ENCODE measurements around the gene DAGLA.

DAGLA gene

DNA sequence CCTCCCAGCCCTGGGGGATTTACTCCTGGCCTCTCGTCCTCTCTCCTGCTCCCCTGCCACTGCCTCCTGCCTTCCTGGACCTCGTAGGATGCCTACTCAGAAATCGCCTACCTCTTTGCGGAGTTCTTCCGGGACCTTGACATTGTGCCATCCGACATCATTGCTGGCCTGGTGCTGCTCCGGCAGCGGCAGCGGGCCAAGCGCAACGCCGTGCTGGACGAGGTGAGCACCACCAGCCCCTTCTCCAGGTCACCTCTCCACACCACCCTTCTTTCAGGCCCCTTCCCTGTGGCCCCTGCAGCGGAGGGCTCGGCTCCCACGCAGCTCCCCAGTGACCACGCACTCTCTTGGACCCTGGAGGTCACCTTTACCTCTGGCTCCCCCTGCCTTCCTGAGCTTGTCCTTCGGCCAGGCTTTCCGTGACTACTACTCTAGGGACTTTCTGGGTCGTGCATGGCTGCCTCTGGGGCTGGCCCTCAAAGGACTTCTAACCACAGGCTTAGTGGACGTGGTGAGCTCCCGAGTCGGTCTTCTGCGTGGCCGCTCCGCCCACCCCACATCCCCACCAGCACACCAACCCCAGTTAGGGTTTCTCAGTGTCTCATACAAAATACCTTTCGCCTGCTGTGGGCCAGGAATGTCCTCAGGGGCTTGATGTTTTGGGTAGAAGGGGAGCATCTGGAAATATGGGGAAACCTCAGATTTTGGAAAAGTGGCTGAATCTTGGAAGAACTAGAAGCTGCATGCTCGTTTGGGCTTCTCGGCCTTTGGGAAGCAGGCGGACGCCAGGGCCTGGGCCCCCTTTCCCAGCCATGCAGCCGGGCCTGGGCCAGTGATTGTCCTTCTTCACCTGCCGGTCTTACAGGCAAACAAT is 48.1 kb downstream of the DAGLA start:
- no peaks in the 10 kb centered on the region for H3K9me3 ChIP-seq (ENCODE audit: low read depth, low read length)
- no peak overlapping the region for H3K27ac ChIP-seq
- TF ChIP-seq EZH2 (IDR thresholded peaks at IDR 0.05), result no peak
- no peak for TF ChIP-seq POLR2AphosphoS5 (IDR thresholded peaks at IDR 0.05; ENCODE audit: borderline replicate concordance, low read depth, low read length)
- no peak for TF ChIP-seq FOXP2 (optimal IDR thresholded peaks at IDR 0.05; ENCODE audit: control extremely low read depth, extremely low read length, insufficient read depth)
- H3K4me3 ChIP-seq, result no peak overlapping the region
- H3K9ac ChIP-seq (ENCODE audit: insufficient read length), result no peak overlapping the region
- no peak for DNase-seq (ENCODE audit: low read depth, low spot score)
- H3K36me3 ChIP-seq (ENCODE audit: insufficient read depth, low read length), result peaks cover 16% of the 10 kb centered on the region; the same call in 1 of the 2 replicates

- H3K27ac ChIP-seq, result no peak overlapping the region
- DNase-seq (ENCODE audit: low read depth, low spot score), result no peak
Measured at GRCh38 chr11:61728940-61729219, 48.7 kb downstream of the DAGLA start.

GRCh38 chr11:61730240-61730994 is 50.2 kb downstream of the DAGLA start:
- no peak overlapping the region for H3K27ac ChIP-seq
- H3K36me3 ChIP-seq (ENCODE audit: insufficient read depth, low read length), result peaks cover 8% of the 10 kb centered on the region; the same call in 1 of the 2 replicates
- H3K9me3 ChIP-seq (ENCODE audit: low read depth, low read length), result no peaks in the 10 kb centered on the region
- DNase-seq (ENCODE audit: low read depth, low spot score), result no peak
- TF ChIP-seq POLR2AphosphoS5 (IDR thresholded peaks at IDR 0.05; ENCODE audit: borderline replicate concordance, low read depth, low read length) (no peak), FOXP2 (optimal IDR thresholded peaks at IDR 0.05; ENCODE audit: control extremely low read depth, extremely low read length, insufficient read depth) (no peak), EZH2 (IDR thresholded peaks at IDR 0.05) (no peak)
- H3K9ac ChIP-seq (ENCODE audit: insufficient read length), result no peak overlapping the region
- no peak overlapping the region for H3K4me3 ChIP-seq

More at GRCh38 chr11:61728940-61729219, 48.7 kb downstream of the DAGLA start:
- Histone ChIP-seq H3K36me3 (ENCODE audit: insufficient read depth, low read length) (peaks cover 11% of the 10 kb centered on the region; the same call in 1 of the 2 replicates), H3K9ac (ENCODE audit: insufficient read length) (no peak overlapping the region), H3K9me3 (ENCODE audit: low read depth, low read length) (no peaks in the 10 kb centered on the region), H3K4me3 (no peak overlapping the region)
- TF ChIP-seq POLR2AphosphoS5 (IDR thresholded peaks at IDR 0.05; ENCODE audit: borderline replicate concordance, low read depth, low read length) (no peak), FOXP2 (optimal IDR thresholded peaks at IDR 0.05; ENCODE audit: control extremely low read depth, extremely low read length, insufficient read depth) (no peak), EZH2 (IDR thresholded peaks at IDR 0.05) (no peak)

GRCh38 chr11:61731211-61731951 is 51.2 kb downstream of the DAGLA start:
- peaks cover 6% of the 10 kb centered on the region; the same call in 1 of the 2 replicates for H3K36me3 ChIP-seq (ENCODE audit: insufficient read depth, low read length)
- no peak overlapping the region for H3K4me3 ChIP-seq
- DNase-seq (ENCODE audit: low read depth, low spot score), result no peak
- H3K27ac ChIP-seq, result no peak overlapping the region
- H3K9me3 ChIP-seq (ENCODE audit: low read depth, low read length), result no peaks in the 10 kb centered on the region
- no peak overlapping the region for H3K9ac ChIP-seq (ENCODE audit: insufficient read length)
- no peak for TF ChIP-seq EZH2 (IDR thresholded peaks at IDR 0.05)
- no peak for TF ChIP-seq FOXP2 (optimal IDR thresholded peaks at IDR 0.05; ENCODE audit: control extremely low read depth, extremely low read length, insufficient read depth)
- TF ChIP-seq POLR2AphosphoS5 (IDR thresholded peaks at IDR 0.05; ENCODE audit: borderline replicate concordance, low read depth, low read length), result no peak

DNA sequence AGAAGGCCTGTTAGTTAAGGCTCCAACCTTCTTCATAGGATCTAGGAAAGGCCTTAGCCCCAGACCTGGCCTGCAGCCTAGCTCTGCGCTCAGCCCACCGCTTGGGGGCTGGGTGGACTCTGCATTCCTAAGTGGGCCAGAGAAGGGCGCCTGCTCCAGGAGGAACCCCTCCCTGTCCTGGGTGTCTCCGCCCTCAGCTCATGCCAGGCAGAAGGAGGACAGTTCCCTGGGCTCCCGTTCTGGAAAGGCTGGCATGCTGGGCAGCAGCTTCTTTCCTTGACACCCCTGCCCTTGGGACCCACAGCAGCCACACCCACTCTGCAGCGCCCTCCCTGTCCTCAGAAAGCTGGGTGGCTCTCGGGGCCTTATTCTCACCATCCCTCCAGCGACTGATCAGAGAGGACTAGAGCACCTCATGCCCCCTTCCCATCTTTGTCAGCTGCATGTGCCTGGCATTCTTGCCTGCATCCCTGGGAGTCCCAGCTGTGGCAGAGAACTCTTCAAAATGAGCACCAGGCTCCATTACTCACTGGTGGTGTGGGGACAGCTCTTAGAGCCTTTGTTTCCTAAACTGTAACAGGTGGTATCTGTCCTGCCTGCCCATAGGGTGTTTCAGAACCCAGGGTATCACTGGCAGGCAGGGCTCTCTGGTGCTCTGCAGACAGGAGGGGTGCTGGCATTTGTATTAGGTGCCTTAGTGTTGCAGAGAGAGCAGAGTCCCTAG is 51.9 kb downstream of the DAGLA start:
- DNase-seq (ENCODE audit: low read depth, low spot score), result no peak
- H3K9ac ChIP-seq (ENCODE audit: insufficient read length), result no peak overlapping the region
- H3K9me3 ChIP-seq (ENCODE audit: low read depth, low read length), result no peaks in the 10 kb centered on the region
- H3K4me3 ChIP-seq, result no peak overlapping the region
- H3K36me3 ChIP-seq (ENCODE audit: insufficient read depth, low read length), result peaks cover 3% of the 10 kb centered on the region; the same call in 1 of the 2 replicates
- no peak for TF ChIP-seq POLR2AphosphoS5 (IDR thresholded peaks at IDR 0.05; ENCODE audit: borderline replicate concordance, low read depth, low read length)
- TF ChIP-seq FOXP2 (optimal IDR thresholded peaks at IDR 0.05; ENCODE audit: control extremely low read depth, extremely low read length, insufficient read depth), result no peak
- no peak for TF ChIP-seq EZH2 (IDR thresholded peaks at IDR 0.05)
- no peak overlapping the region for H3K27ac ChIP-seq

GRCh38 chr11:61732705-61733104 is 52.5 kb downstream of the DAGLA start:
- no peak overlapping the region for H3K27ac ChIP-seq
- H3K36me3 ChIP-seq (ENCODE audit: insufficient read depth, low read length), result peaks cover 3% of the 10 kb centered on the region; the same call in 1 of the 2 replicates
- TF ChIP-seq POLR2AphosphoS5 (IDR thresholded peaks at IDR 0.05; ENCODE audit: borderline replicate concordance, low read depth, low read length), result no peak
- TF ChIP-seq FOXP2 (optimal IDR thresholded peaks at IDR 0.05; ENCODE audit: control extremely low read depth, extremely low read length, insufficient read depth), result no peak
- TF ChIP-seq EZH2 (IDR thresholded peaks at IDR 0.05), result no peak
- no peaks in the 10 kb centered on the region for H3K9me3 ChIP-seq (ENCODE audit: low read depth, low read length)
- no peak overlapping the region for H3K4me3 ChIP-seq
- DNase-seq (ENCODE audit: low read depth, low spot score), result no peak
- no peak overlapping the region for H3K9ac ChIP-seq (ENCODE audit: insufficient read length)

DNA sequence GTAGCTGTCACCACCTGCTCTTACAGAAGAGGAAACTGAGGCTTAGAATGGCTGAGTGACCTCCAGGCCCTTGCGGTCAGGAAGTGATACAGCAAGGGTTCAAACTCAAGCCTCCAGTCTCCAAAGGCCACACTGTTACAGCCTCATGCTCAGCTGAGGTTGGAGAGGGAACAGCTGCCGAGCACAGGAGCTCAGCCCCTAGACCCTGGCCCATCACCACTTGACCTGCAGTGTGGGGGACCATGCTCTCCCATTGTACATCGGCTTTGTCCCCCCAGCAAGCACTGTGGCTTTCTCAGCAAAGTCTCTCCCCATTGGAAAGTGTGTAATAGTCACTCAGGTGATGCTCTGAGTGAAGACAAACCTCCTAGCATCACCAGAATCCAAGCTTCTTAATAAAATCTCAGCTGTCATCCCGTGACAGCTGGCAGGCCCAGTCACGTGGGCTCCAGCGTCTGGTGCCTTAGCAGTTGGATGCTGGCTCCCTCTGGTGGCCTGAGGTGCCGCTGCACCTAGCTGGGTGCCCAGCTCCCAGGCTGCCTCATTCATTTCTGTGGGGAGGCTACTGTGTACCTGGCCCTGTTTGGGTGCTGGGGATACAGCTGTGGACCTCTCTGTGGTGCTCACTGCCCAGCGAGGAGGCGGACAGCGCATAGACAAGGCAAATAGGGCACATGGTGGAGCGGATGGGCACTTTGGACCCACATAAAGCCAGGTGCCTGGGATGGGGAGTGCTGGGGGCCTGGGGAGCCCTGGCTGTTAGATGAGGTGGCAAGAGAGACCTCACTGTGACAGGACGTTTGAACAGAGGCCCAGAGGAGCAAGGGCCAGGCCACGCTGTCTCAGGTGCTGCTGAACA is 53.2 kb downstream of the DAGLA start:
- H3K36me3 ChIP-seq (ENCODE audit: insufficient read depth, low read length), result peaks cover 3% of the 10 kb centered on the region; the same call in 1 of the 2 replicates
- peak; percentile 14 for DNase-seq (ENCODE audit: low read depth, low spot score)
- H3K4me3 ChIP-seq, result no peak overlapping the region
- H3K27ac ChIP-seq, result no peak overlapping the region
- TF ChIP-seq POLR2AphosphoS5 (IDR thresholded peaks at IDR 0.05; ENCODE audit: borderline replicate concordance, low read depth, low read length) (no peak; the same call in 1 of the 2 replicates), EZH2 (IDR thresholded peaks at IDR 0.05) (no peak), FOXP2 (optimal IDR thresholded peaks at IDR 0.05; ENCODE audit: control extremely low read depth, extremely low read length, insufficient read depth) (no peak)
- no peaks in the 10 kb centered on the region for H3K9me3 ChIP-seq (ENCODE audit: low read depth, low read length)
- H3K9ac ChIP-seq (ENCODE audit: insufficient read length), result no peak overlapping the region

Measured in SK-N-MC (cell line).